NT2/D1 (cell line): ENCODE data around the gene AGBL1.

Experiments
- SUZ12 ChIP-seq: IDR thresholded peaks from 2 replicates; pipeline ENCODE4 v1.6.1; 2011; ENCODE audit not compliant: insufficient read length, insufficient read depth; ENCODE audit errors: extremely low read depth
- YY1 ChIP-seq: IDR thresholded peaks from 2 replicates; pipeline ENCODE4 v1.6.1; 2011; ENCODE audit not compliant: insufficient read length, insufficient read depth
- ZNF274 ChIP-seq: IDR thresholded peaks from 2 replicates; pipeline ENCODE4 v1.6.1; 2011; ENCODE audit warnings: mild to moderate bottlenecking, low read depth, low read length

GRCh38 chr15:86403914-86404583 lies 324.4 kb downstream of the AGBL1 start:
- TF ChIP-seq SUZ12, result no peak
- no peak for TF ChIP-seq ZNF274
- no peak for TF ChIP-seq YY1
